GM19240 (cell line): ENCODE measurements around the gene ABCC10.
"Not testable (repeated sequence)": the region's sequence is repeated elsewhere in the genome, so short reads cannot be mapped to it uniquely, and the experiment has no call there.

Source experiments
- DNase-seq: peaks from one replicate; pipeline ENCODE4 v3.0.0; 2011; ENCODE audit warnings: low spot score; ENCODE audit not compliant: insufficient read length

The ABCC10 gene

DNA sequence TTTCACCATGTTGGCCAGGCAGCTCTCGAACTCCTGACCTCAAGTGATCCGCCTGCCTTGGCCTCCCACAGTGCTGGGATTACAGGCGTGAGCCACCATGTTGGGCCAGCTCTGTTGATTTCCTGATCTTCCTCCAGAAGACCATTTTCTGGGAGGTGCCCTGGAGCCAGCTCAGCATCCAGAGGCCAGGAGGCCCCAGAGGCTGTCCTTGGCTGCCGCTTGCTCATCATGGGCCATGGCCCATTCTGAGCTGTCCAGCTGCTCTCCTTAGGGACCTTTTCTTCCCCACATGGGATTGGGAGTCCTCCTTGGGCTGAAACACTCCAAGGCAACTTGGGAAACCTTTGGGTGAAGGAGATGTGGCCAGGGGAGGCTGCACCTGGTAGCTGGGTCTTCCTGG is 67.4 kb downstream of the ABCC10 start:
- DNase-seq, result no peak

DNA sequence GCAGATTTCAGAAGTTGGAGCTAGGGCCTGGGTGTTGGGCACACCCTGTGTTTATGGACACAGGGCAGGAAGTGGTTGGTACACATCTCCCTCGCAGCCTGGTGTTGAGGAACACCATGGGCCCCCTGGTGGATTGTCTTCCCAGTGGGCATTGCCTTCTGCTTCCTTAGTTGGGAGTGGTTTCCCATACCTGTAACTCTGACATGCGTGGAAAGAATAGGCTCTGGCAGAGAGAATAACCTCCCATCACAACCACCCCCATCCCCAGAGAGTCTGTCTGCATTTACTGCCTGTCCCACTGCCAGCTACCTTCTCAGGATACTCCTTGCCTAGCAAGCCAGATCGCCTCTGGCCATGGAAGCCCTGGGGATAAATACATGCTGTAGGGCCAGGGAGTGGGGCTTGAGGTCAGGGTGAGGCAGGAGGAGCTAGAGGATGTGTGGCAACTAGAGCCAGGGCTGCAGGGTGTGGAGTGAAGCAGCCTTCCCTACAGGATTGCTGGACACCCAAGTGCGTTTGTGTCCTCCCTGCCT is 68.1 kb downstream of the ABCC10 start:
- no peak for DNase-seq

DNA sequence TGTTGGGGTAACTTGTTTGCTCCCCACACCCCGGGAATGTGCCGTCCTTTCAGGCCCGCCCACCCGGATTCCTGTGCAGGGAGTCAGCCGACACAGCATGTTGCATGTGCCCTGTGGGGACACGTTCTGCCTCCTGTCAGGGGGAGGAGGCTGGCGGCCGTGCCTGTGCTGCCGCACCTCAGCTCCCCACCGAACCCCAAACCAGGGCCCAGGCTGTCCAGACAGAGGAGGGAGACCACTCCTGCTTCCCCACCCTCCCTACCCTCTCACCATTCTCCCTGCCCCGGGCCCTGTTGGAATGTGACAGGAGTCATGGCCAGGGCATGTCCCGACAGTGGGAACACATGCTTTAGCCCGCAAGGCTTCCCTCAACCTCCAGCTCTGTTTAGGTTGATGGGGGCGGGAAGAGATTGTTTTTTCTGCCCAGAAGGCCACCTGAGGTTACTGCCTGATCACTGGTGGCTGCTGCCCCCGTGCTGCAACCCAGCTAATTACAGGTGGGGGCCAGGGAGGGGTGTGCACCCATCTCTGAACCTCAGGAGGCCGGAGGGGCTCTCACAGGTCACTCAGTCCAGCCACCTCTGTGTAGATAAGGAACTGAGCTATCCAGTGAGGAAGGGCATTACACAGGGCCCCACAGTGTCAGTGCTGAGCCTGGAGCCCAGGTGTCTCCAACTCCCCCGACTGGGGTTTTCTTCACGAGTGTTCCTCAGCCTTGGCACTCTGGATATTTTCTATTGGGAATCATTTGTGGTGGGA is 69.2 kb downstream of the ABCC10 start:
- no peak for DNase-seq

GRCh38 chr6:43497129-43497396 is 69.7 kb downstream of the ABCC10 start:
- no peak for DNase-seq

GRCh38 chr6:43497689-43498088 is 70.3 kb downstream of the ABCC10 start:
- DNase-seq, result no peak

GRCh38 chr6:43498291-43498690 is 71.0 kb downstream of the ABCC10 start:
- DNase-seq, result not testable (repeated sequence)

DNA sequence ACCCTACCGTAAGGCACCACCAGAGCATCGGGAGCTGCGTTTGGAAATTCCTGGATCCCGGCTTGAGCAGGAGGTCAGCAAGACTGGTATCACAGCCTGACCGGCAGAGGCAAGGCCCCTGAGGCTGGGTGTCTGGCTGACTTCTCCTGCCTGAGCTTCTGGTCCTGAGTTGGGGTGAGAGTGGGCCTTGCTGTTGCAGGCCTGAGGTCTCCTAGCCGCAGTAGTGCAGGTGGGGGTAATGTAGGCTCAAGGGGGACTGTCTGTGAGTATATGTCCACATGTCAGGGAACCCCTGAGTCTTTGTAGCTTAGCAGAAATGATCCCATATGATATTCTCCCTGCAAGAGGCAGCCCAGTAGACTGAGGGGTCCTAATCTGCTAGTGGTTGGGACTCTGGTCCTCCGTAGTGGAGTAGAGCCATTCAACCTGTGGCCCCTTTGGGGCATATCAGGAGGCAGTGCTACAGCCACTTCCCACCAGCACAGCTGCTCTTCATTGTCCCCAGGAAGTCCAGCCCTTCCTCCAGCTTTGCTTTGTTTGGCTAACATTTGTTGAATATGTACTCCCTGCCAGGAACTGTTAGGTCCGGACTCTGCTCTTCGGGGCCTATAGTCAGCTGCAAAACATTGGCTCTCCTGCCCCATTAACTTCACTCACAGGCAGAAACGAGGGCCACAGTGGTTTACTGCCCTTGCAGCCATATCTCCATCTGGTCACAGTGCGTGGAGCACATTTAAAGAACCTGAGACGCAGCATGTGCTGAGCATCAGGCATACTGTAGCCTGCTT is 71.9 kb downstream of the ABCC10 start:
- no peak for DNase-seq
